Tibial nerve (tissue), 4 donors: ENCODE measurements around the gene HSPB1.

Experiments used
- EP300 ChIP-seq, 2 donors: sonication (generic); formaldehyde crosslinking; IDR thresholded peaks; one replicate each; pipeline ENCODE4 v1.6.1; 2017; ENCODE audit warnings: antibody characterized with exemption in 2 of 2, mild to moderate bottlenecking in 1 of 2
- POLR2A ChIP-seq, 2 donors: fragments of 450-650 bp; IDR thresholded peaks; one replicate each; pipeline ENCODE4 v1.6.1; 2017; ENCODE audit warnings: antibody characterized with exemption in 2 of 2, mild to moderate bottlenecking in 2 of 2, moderate library complexity in 2 of 2
- TF ChIP-seq, protein P1 (sequence below), 5 experiments: fragments of 200-600 bp in 3 of 5; fragments of 450-650 bp in 2 of 5; sonication (generic) in 3 of 5; IDR thresholded peaks; one replicate each; pipeline ENCODE4 v1.5.1; 2016 to 2019; ENCODE audit warnings: antibody characterized with exemption in 5 of 5, mild to moderate bottlenecking in 3 of 5, moderate library complexity in 2 of 5

- TF ChIP-seq POLR2A (IDR thresholded peaks at IDR 0.05) (no peak), EP300 (IDR thresholded peaks at IDR 0.05) (no peak)
- TF ChIP-seq, protein P1, sequence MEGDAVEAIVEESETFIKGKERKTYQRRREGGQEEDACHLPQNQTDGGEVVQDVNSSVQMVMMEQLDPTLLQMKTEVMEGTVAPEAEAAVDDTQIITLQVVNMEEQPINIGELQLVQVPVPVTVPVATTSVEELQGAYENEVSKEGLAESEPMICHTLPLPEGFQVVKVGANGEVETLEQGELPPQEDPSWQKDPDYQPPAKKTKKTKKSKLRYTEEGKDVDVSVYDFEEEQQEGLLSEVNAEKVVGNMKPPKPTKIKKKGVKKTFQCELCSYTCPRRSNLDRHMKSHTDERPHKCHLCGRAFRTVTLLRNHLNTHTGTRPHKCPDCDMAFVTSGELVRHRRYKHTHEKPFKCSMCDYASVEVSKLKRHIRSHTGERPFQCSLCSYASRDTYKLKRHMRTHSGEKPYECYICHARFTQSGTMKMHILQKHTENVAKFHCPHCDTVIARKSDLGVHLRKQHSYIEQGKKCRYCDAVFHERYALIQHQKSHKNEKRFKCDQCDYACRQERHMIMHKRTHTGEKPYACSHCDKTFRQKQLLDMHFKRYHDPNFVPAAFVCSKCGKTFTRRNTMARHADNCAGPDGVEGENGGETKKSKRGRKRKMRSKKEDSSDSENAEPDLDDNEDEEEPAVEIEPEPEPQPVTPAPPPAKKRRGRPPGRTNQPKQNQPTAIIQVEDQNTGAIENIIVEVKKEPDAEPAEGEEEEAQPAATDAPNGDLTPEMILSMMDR (IDR thresholded peaks at IDR 0.05) = no peak
These were observed 23.3 kb downstream of the HSPB1 start for GRCh38 chr7:76325811-76326210.
